ENCODE data around the gene PLA2G3. TPM values are rescaled to one million over a fixed set of nuclear protein-coding genes. Genes with fewer than 3 reads are reported as not detected.
"Not testable (repeated sequence)": the region's sequence is repeated elsewhere in the genome, so short reads cannot be mapped to it uniquely, and the experiment has no call there.

PLA2G3 gene
- total and polyA plus RNA-seq, 7 donors = not detected

- WGBS, 3 donors = 30 to 70% (median 54%) methylated on average over 5 of the region's 5 CpGs
- intact Hi-C loops (cut with DNase I) = no loop called here
- ATAC-seq (peak; percentile 69 to 82 (median 78)), DNase-seq (no peak)
- Histone ChIP-seq H3K4me1 (peaks cover 78% of the 10 kb centered on the region), H3K4me3 (no peak overlapping the region), H3K27me3 (ENCODE audit: insufficient read depth in 3 of 3, low read length in 2 of 3) (no peaks in the 10 kb centered on the region), H3K27ac (peak overlapping the region; percentile 86), H3K9me3 (no peaks in the 10 kb centered on the region), H3K36me3 (ENCODE audit: insufficient read depth in 1 of 2, low read depth in 1 of 2) (peaks cover 0 to 2% of the 10 kb centered on the region in 2 donors)
- no peak for TF ChIP-seq CTCF (IDR thresholded peaks at IDR 0.05)
Measured at GRCh38 chr22:31173386-31174145, 33.3 kb upstream of the PLA2G3 start.

GRCh38 chr22:31171734-31172133, 31.4 kb upstream of the PLA2G3 start:
- H3K9me3 ChIP-seq; H3K4me3 ChIP-seq; intact Hi-C loops (cut with DNase I); DNase-seq; ATAC-seq; H3K27me3 ChIP-seq (ENCODE audit: insufficient read depth in 3 of 3, low read length in 2 of 3): not testable (repeated sequence)
- Histone ChIP-seq H3K4me1 (peaks cover 68% of the 10 kb centered on the region), H3K36me3 (ENCODE audit: insufficient read depth in 1 of 2, low read depth in 1 of 2) (peaks cover 3 to 14% of the 10 kb centered on the region in 2 donors), H3K27ac (peak overlapping the region; percentile 86)
- WGBS, 3 donors = 92 to 94% (median 92%) methylated on average over 8 to 9 of the region's 9 CpGs

- H3K27me3 ChIP-seq (ENCODE audit: insufficient read depth in 3 of 3, low read length in 2 of 3) = no peaks in the 10 kb centered on the region
- peaks cover 60% of the 10 kb centered on the region for H3K4me1 ChIP-seq
- no peak for ATAC-seq
- H3K27ac ChIP-seq = peak overlapping the region; percentile 46
- TF ChIP-seq CTCF (IDR thresholded peaks at IDR 0.05) = no peak
- peaks cover 3 to 22% of the 10 kb centered on the region in 2 donors for H3K36me3 ChIP-seq (ENCODE audit: insufficient read depth in 1 of 2, low read depth in 1 of 2)
- H3K4me3 ChIP-seq = no peak overlapping the region
- WGBS, 3 donors = 98 to 100% (median 100%) methylated on average over 4 of the region's 4 CpGs
- DNase-seq = no peak
- H3K9me3 ChIP-seq = no peaks in the 10 kb centered on the region
- intact Hi-C loops (cut with DNase I) = no loop called here
Measured at GRCh38 chr22:31170971-31171370, 30.7 kb upstream of the PLA2G3 start.

GRCh38 chr22:31162015-31162765, 21.9 kb upstream of the PLA2G3 start:
- WGBS, 3 donors = 33 to 47% (median 44%) methylated on average over 5 of the region's 5 CpGs
- Histone ChIP-seq H3K27me3 (ENCODE audit: insufficient read depth in 3 of 3, low read length in 2 of 3) (no peaks in the 10 kb centered on the region), H3K27ac (peak overlapping the region; percentile 95), H3K9me3 (no peaks in the 10 kb centered on the region), H3K4me3 (peak overlapping the region; percentile 91), H3K4me1 (peaks cover 26% of the 10 kb centered on the region), H3K36me3 (ENCODE audit: insufficient read depth in 1 of 2, low read depth in 1 of 2) (peaks cover 2 to 42% of the 10 kb centered on the region in 2 donors)
- intact Hi-C loops (cut with DNase I) = loop anchor here (5.0 kb wide), 1 partner anchor 50 kb away; the partner anchor contains the start of gene LIMK2 (in 2 of the 2)
- DNase-seq (no peak), ATAC-seq (no peak)
- TF ChIP-seq CTCF (IDR thresholded peaks at IDR 0.05) = no peak

- ATAC-seq = no peak
- peaks cover 26% of the 10 kb centered on the region for H3K4me1 ChIP-seq
- DNase-seq = no peak
- H3K27me3 ChIP-seq (ENCODE audit: insufficient read depth in 3 of 3, low read length in 2 of 3) = no peaks in the 10 kb centered on the region
- peak overlapping the region; percentile 95 for H3K27ac ChIP-seq
- peaks cover 2 to 34% of the 10 kb centered on the region in 2 donors for H3K36me3 ChIP-seq (ENCODE audit: insufficient read depth in 1 of 2, low read depth in 1 of 2)
- TF ChIP-seq CTCF (IDR thresholded peaks at IDR 0.05) = no peak
- H3K9me3 ChIP-seq = no peaks in the 10 kb centered on the region
- intact Hi-C loops (cut with DNase I) = loop anchor here (5.0 kb wide), 1 partner anchor 51 kb away; the partner anchor contains the start of gene LIMK2 (in 2 of the 2)
- peak overlapping the region; percentile 91 for H3K4me3 ChIP-seq
Measured at GRCh38 chr22:31161386-31161785, 21.1 kb upstream of the PLA2G3 start.
